PC-9 (cell line): Measurements from ENCODE around the gene MRPL14.

Experiments used
- CTCF ChIP-seq: fragments of 200-600 bp; sonication (generic); conservative IDR thresholded peaks from 2 replicates; pipeline ENCODE4 v1.6.1; 2017; ENCODE audit warnings: mixed run types, antibody characterized with exemption, mild to moderate bottlenecking, moderate library complexity
- EZH2 ChIP-seq: fragments of 200-600 bp; sonication (generic); IDR thresholded peaks from 2 replicates; pipeline ENCODE4 v1.8.0; 2017; ENCODE audit warnings: antibody characterized with exemption, low read depth

DNA sequence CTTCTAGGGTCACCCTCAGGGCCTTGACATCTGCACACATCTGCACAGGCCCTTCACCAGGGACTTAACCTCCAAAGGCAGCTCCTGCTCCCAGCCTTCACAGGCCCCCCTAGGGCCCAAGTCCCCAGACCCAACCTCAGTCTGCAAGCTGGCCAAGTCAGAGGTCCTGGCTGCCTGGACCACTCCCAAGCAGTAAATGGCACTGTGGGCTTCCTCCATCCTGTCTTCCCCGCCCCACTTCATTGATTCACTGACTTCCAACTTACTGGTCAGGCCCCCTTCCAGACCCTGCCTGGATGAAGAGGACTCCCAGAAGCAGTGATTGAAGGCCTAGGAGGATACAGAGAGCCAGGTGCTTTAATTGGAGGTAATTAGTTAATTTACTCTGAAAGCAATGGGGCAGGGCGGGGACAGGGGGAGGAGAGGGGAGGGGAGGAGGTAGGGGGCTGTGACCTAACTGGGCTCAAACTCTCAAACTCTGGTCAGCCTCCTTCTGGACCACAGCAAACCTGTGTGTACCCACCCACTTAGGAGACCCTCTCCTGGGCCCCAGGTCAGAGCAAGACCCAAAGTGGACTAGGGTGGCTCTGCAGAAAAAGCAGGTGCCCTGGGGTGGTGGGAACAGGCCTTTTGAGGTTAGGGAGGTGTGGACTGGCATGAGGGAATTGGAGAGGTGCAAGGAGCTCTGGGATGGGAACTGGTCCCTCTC is 51.5 kb downstream of the MRPL14 start:
- TF ChIP-seq EZH2 (no peak), CTCF (no peak)
